Measurements from ENCODE around the gene ERRFI1. TPM values are rescaled to one million over a fixed set of nuclear protein-coding genes. Genes with fewer than 3 reads are reported as not detected.
"Not testable (repeated sequence)": the region's sequence is repeated elsewhere in the genome, so short reads cannot be mapped to it uniquely, and the experiment has no call there.

The ERRFI1 gene
- total RNA-seq, 1 donor from 2014 or later = 11.1 TPM

DNA sequence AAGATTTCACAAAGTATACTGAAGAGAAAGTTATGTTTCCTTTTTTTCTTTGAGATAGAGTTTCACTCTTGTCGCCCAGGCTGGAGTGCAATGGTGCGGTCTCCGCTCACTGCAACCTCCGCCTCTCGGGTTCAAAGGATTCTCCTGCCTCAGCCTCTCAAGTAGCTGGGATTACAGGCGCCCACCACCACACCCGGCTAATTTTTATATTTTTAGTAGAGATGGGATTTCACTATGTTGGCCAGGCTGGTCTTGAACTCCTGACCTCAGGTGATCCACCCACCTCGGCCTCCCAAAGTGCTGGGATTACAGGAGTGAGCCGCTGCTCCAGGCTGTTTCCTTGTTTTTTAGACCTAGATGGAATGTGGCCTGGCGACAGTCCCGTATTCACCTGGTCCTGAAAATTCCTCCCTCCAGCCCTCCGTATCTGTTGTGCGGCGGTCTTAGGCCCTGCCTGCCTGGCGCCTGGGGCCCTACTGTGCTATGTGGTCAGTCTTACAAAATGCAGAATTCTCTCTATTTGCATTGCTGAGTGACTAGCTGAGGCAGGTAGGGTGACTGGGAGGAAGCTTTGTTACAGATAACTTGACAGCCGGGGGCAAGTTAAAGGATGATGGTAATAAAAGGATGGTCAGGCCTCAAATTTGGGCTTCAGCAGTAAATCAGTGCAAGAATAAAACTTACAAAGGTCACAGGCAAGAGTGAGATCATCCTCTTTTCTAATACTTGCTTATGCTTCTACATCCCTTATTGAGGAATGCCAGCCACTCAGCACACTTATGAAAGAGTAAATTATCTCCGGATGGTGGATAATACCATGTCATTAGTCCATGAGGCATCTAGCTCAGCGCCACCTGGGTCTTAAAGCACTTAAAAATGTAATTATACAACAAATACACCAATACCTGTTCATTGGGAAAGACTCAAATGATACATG is 34.3 kb downstream of the ERRFI1 start:
- ATAC-seq (ENCODE audit: poor library complexity) (no peak), DNase-seq (no peak)
- intact Hi-C loops (cut with DNase I) = no loop called here

DNA sequence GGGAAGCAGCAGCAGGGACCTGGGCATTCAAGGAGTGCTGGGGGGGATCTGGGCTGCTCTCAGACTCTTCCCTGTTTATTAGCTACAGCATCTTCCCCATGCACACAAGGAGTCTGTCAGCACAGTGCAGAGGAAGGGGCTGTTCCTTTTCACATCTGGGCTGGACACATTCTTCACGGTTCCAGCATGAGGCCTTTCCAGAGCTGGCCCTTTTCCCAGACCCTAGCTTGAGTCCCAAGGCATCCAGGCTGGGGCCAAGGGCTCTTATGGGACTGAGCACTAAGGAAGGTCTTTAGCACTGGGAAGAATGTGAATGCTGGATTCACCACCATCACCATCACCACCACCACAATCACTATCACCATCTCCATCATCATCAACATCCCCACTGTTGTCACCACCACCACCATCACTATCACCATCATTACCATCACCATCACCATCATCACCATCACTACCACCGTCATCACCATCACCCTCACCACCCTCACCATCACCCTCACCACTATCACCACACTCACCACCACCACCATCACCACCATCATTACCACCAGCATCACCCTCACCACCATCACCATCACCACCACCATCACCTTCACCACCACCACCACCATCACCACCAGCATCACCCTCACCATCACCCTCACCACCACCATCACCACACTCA is 36.2 kb downstream of the ERRFI1 start:
- peak; percentile 54 for DNase-seq
- intact Hi-C loops (cut with DNase I) = no loop called here
- ATAC-seq (ENCODE audit: poor library complexity) = peak; percentile 68

DNA sequence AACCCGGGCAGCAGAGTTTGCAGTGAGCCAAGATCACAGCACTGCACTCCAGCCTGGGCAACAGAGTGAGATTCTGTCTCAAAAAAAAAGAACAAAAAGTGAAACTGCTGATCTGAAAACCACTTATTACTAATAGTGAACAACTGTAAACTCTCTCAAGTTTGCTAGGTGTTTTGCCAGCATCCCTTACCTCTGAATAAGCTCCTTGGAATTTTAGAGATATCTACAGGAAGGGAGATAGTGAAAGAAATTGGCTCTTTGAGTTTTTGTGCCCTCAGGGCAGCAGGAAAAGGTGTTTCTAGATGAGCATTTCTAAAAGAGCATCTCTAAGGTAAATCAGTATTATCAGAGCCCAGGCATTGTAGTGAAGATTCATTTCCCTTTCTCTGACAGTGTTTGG is 37.5 kb downstream of the ERRFI1 start:
- intact Hi-C loops (cut with DNase I) = no loop called here
- ATAC-seq (ENCODE audit: poor library complexity) (no peak), DNase-seq (no peak)

DNA sequence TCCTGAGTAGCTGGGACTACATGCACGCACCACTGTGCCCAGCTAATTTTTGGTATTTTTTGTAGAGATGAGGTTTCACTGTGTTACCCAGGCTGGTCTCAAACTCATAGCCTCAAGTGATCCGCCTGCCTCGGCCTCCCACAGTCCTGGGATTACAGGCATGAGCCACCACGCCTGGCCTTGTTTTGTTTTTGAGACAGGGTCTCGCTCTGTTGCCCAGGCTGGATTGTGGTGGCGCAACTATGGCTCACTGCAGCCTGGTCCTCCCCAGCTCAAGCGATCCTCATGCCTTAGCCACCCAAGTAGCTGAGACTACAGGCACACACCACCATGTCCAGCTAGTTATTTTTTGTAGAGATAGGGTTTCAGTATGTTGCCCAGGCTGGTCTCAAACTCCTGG is 38.6 kb downstream of the ERRFI1 start:
- intact Hi-C loops (cut with DNase I) = no loop called here
- no peak for ATAC-seq (ENCODE audit: poor library complexity)

DNA sequence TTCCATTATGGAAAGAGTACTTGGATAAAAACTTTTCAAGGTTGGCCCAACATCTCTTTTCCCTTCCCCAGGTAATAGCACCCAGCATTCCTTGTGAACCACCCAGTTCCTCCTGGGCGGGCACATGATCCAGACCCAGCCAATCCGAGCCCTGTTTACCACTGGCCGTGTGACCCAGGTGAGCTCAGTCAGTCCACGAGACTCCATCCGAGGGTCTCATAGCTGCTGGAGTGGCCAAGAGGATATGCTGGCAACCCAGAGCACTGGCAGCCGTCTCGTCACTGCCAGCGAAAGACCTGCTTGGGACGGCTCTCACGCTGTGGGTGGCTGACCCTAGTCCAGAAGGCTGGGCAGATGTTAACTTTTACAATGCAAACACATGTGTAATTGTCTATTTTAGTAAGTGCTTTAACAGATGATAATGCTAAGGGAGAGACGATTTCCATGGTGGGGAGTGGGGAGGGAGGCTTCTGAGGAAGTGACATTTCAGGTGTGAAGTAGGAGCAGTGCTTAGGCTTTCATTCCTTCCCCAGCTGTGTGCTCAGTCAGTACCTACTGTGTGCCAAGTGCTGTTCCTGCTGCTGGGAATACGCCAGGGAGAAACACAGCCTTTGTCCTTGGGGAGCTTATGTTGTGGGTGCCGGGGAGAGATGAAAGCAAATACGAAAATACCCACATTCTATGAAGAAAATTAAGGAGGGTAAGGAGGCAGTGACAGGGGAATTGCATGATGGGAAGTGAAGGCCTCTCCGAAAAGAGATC is 40.1 kb downstream of the ERRFI1 start:
- ATAC-seq (ENCODE audit: poor library complexity) = no peak
- no peak for DNase-seq
- intact Hi-C loops (cut with DNase I) = no loop called here

More for the DNA sequence above, 38.6 kb downstream of the ERRFI1 start:
- DNase-seq = no peak

DNA sequence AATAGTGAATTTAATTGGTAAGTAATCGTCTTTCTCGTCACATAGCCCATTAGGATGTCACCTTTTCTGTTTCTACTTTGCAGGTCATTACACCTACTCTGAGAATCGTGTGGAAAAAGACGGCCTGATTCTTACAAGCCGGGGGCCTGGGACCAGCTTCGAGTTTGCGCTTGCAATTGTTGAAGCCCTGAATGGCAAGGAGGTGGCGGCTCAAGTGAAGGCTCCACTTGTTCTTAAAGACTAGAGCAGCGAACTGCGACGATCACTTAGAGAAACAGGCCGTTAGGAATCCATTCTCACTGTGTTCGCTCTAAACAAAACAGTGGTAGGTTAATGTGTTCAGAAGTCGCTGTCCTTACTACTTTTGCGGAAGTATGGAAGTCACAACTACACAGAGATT is 41.3 kb downstream of the ERRFI1 start:
- DNase-seq = no peak
- ATAC-seq (ENCODE audit: poor library complexity) = no peak
- intact Hi-C loops (cut with DNase I) = loop anchor here (5.0 kb wide), 1 partner anchor 327 kb away; no protein-coding TSS in a partner anchor

DNA sequence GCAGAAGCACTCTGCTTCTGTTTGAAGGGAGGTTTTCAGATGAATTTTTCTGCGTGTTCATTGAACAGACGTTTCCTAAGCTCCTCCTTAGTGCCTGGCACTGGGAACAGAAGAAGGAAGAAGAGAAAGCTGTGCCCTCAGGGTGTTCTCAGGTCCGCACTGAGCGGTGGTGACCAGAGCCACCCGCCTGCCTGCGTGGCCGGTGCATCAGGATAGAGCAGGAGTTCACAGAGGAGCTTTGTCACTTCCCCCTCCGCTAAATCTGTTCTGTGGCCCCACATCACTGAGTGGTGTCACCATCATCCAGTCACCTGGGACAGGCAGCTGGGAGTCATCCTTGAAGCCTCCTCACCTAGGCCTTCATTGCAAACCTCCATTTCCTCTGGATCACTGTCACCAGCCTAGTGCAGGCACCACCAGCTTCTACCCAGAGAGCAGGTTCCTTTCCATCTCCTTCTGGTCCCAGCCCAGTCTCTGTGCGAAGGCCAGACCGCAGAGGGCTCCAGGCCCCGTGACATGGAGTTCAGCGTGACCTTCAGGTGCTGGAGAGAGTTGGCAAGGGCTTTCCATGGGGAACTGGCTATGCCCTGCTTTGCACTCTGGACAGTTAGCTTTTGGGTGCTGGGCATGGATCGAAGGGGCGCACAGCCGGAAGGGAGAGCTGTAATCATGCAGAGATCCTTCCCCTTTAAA is 42.9 kb downstream of the ERRFI1 start:
- ATAC-seq (ENCODE audit: poor library complexity) (peak; percentile 69), DNase-seq (no peak)
- intact Hi-C loops (cut with DNase I) = loop anchor here (5.0 kb wide), 1 partner anchor 329 kb away; no protein-coding TSS in a partner anchor

DNA sequence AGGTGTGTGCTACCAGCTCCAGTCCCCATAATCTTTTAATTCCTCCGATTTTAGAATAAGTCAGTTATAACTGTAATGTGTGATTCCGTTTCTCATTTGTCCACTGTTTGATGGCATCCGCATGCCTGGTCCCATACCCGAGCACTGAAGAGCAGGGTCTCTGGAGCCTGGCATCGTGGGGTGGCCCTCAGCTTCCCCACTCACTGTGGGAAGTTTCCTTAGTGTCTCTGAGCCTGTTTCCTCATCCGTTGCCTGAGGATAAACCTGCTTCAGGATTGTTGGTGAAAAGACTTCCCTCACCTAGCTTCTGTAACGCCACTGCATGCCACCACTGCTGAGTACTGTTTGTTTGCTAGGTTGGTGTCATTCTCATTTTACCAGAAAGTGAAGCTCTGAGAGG is 45.1 kb downstream of the ERRFI1 start:
- ATAC-seq (ENCODE audit: poor library complexity) (no peak), DNase-seq (no peak)
- intact Hi-C loops (cut with DNase I) = loop anchor here (5.0 kb wide), 1 partner anchor 331 kb away; no protein-coding TSS in a partner anchor

DNA sequence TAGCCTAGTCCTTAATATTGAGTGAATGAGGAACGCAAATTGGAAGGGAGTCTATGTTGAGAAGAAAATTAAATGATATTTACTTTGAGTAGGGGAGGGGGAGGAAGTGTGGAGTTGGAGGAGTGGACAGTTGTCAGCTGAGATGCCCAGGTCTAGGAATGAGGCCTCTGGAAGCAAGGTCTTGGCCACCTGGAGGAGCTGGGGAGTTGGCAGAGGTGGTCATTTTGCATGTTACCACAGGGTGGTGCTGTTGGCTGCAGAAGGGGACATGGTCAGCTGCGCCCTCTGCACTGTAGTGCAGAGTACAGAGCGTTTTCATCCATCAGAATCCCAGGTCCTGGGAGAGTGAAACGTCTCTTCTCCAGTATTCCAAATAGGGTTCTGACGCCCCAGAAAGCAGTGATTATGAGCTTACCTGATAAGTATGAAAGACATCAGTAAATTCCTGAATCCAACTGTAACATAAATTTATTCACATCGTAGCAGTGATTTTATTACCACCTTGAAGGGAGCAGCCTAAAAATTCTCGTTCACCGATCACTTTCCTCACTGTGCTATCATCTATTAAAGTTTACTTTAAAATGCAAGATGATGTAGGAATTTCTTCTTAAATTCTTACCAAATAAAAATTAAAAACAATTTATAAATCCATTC is 50.8 kb downstream of the ERRFI1 start:
- intact Hi-C loops (cut with DNase I) = no loop called here

DNA sequence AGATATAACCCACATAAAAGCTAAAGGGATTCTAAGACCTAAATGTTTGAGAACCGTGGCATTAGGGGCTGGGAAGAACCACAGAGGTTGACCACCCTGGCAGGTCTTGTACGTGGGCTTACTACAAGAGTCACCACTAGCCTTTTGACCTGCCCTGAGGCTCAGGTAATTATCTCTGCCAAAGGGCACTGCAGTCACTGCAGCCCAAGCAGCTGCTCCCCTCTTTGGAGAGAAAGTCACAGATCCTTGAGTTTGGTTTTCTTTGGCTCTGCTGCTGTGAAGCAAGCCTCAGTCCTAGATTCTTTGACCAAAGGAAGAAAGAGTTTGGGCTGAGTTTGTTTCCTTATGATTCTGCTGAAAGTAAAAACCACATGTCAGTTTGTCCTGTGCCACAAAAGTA is 53.0 kb downstream of the ERRFI1 start:
- DNase-seq (no peak), ATAC-seq (ENCODE audit: poor library complexity) (no peak)
- intact Hi-C loops (cut with DNase I) = no loop called here

More for the DNA sequence above, 50.8 kb downstream of the ERRFI1 start:
- ATAC-seq (ENCODE audit: poor library complexity) (peak; percentile 96), DNase-seq (peak; percentile 69)

DNA sequence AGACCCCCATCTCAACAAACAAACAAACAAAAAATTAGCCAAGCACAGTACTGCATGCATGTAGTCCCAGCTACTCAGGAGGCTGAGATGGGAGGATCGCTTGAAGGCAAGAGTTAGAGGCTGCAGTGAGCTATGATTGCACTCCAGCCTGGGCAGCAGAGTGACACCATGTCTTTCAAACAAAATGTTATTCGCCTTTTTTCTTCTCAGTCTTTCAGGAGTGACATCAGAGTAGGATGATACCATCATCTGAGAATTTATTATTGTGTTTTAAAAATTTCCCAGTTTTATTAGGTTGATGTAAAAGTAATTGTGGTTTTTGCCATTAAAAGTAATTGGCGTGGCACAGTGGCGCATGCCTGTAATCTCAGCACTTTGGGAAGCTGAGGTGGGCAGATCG is 53.8 kb downstream of the ERRFI1 start:
- DNase-seq = no peak
- ATAC-seq (ENCODE audit: poor library complexity) = no peak
- intact Hi-C loops (cut with DNase I) = no loop called here

DNA sequence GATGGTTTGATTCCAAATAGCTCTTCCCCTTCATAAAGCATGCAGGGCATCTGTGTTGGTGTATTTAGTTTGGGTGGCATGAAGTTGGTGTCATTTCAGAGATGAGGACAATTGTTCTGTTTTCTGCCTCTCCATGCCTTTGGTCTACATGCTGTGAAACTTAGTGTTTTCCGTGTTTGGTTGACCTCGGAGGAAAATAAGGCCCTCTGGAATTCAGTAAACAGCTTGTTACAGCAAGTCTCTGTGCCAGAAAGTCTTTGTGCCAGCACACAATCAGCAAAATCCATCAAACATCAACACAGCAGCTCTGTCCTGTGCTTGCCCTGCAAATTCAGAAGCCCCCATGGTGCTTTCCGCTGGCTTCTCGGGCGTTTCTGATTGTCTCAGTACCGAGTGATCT is 55.1 kb downstream of the ERRFI1 start:
- intact Hi-C loops (cut with DNase I) = no loop called here
- DNase-seq (no peak), ATAC-seq (ENCODE audit: poor library complexity) (no peak)

DNA sequence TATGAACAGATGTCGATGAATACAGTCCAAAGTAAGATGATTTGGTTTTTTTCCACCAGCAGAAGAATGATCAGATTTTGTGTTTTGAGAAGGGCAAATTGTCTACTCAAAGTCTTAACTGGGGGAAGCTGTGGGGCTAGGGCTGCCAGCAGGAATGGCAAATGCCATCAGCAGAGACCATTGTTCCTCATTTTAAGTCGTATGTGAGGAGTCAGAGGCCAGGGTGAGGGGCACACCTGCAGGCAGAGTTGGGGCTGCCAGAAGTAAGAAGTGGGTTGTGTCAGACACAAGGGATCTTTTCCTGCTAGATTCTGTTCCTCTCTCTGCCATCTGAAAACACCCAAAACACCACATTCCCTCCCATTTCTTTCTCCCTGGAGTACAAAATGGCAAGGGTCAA is 55.9 kb downstream of the ERRFI1 start:
- intact Hi-C loops (cut with DNase I) = no loop called here
- no peak for DNase-seq
- no peak for ATAC-seq (ENCODE audit: poor library complexity)

DNA sequence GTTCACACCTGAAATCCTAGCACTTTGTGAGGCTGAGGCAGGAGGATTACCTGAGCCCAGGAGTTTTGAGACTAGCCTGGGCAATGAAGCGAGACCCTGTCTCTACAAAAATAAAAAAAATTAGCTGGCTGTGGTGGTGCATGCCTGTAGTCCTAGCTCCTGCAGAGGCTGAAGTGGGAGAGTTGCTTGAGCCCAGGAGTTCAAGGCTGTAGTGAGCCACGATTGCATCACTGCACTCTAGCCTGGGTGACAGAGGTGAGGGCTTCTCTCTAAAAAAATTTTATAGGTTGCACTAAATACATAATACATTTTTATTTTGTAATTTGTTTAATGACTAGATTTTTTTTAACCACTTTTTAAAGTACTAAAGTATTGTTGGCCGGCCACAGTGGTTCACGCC is 58.5 kb downstream of the ERRFI1 start:
- no peak for ATAC-seq (ENCODE audit: poor library complexity)
- DNase-seq = no peak
- intact Hi-C loops (cut with DNase I) = no loop called here

DNA sequence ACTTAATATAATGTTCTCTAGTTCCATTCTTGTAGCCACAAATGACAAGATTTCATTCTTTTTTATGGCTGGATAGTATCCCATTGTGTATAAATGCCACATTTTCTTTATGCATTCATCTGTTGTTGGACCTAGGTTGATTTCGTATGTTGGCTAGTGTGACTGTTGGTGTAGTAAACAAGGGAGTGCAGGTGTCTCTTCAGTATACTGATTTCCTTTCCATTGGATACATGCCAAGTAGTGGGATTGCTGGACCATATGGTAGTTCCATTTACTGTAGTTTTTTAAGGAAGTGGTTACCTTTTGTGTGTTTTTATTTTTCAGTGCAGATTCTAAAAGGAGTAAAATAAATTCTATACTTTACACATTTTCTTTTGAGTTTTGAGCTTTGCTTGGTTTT is 58.9 kb downstream of the ERRFI1 start:
- DNase-seq = no peak
- intact Hi-C loops (cut with DNase I) = no loop called here
- no peak for ATAC-seq (ENCODE audit: poor library complexity)

DNA sequence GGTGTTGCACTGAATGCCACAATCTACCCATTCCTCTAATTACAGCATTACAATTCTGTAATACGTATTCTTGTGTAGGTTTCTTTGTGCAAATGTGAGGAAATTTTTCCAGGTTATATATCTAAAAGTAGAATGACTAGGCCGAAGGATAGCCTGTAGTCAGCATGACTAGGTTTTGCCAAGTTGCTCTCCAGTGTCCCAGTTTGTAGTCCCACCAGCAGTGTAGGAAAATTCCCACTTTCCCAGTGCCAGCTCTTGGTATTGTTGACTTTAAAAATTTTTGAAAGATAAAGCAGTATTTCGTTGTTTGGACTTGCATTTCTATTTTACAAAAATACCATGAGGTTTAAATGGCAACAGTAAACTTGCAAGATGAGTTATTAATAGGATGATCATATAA is 61.6 kb downstream of the ERRFI1 start:
- no peak for ATAC-seq (ENCODE audit: poor library complexity)
- intact Hi-C loops (cut with DNase I) = no loop called here
- DNase-seq = no peak

DNA sequence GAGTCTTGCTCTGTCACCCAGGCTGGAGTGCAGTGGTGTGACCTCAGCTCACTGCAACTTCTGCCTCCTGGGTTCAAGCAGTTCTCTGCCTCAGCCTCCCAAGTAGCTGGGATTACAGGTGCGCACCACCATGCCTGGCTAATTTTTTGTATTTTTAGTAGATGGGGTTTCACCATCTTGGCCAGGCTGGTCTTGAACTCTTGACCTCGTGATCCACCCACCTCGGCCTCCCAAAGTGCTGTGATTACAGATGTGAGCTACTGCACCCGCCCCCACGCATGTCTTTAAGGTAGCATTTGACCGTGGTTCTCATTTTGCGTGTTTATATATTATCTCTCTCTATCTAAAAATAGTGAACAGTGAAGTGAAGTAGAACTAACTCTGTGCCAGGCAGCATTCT is 62.3 kb downstream of the ERRFI1 start:
- ATAC-seq (ENCODE audit: poor library complexity); DNase-seq; intact Hi-C loops (cut with DNase I): not testable (repeated sequence)

DNA sequence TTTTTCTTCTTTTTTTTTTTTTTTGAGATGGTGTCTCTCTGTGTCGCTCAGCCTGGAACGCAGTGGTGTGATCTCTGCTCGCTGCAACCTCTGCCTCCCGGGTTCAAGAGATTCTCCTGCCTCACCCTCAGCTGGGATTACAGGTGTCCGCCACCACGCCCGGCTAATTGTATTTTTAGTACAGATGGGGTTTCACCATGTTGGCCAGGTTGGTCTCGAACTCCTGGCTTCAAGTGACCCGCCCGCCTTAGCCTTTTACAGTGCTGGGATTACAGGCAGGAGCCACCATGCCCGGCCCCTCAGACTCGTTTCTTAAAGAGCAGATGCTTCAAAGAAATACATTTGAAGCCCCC is 62.8 kb downstream of the ERRFI1 start:
- ATAC-seq (ENCODE audit: poor library complexity); DNase-seq; intact Hi-C loops (cut with DNase I): not testable (repeated sequence)

All from Right ventricle myocardium superior (tissue), 1 donor.